GM19240 (cell line): ENCODE results near the gene SELP.

Experiments
- DNase-seq: peaks from one replicate; pipeline ENCODE4 v3.0.0; 2011; ENCODE audit warnings: low spot score; ENCODE audit not compliant: insufficient read length

Gene SELP

GRCh38 chr1:169623132-169623926 is 6.6 kb downstream of the SELP start:
- DNase-seq: no peak

- DNase-seq: no peak
These were observed 9.4 kb downstream of the SELP start for GRCh38 chr1:169620565-169620964.

- no peak for DNase-seq
These were observed 11.6 kb downstream of the SELP start for GRCh38 chr1:169618367-169618766.

- DNase-seq: no peak
These were observed 14.1 kb downstream of the SELP start for GRCh38 chr1:169615803-169616202.

GRCh38 chr1:169610858-169611257 is 19.1 kb downstream of the SELP start:
- no peak for DNase-seq

GRCh38 chr1:169610108-169610507 is 19.8 kb downstream of the SELP start:
- no peak for DNase-seq

- DNase-seq: no peak
These were observed 21.7 kb downstream of the SELP start for GRCh38 chr1:169608226-169608625.

GRCh38 chr1:169604781-169605560 is 25.0 kb downstream of the SELP start:
- no peak for DNase-seq

- no peak for DNase-seq
These were observed 28.6 kb downstream of the SELP start for GRCh38 chr1:169601096-169601881.

- no peak for DNase-seq
These were observed 33.9 kb downstream of the SELP start for GRCh38 chr1:169595764-169596711.

GRCh38 chr1:169594391-169594790 is 35.5 kb downstream of the SELP start:
- DNase-seq: no peak

- no peak for DNase-seq
These were observed 39.0 kb downstream of the SELP start for GRCh38 chr1:169590932-169591331.

GRCh38 chr1:169588785-169589485 is 41.0 kb downstream of the SELP start:
- DNase-seq: no peak

- DNase-seq: no peak
These were observed 41.8 kb downstream of the SELP start for GRCh38 chr1:169588112-169588511.

GRCh38 chr1:169586395-169587255 is 43.3 kb downstream of the SELP start, which contains the start of gene F5:
Gene F5 (minus strand): TSS chr1:169586481. CDS start chr1:169586386, 95 bp downstream.
- DNase-seq: peak; percentile 29

GRCh38 chr1:169586067-169586394 is 43.9 kb downstream of the SELP start:
- no peak for DNase-seq

GRCh38 chr1:169585181-169585580 is 44.7 kb downstream of the SELP start:
- no peak for DNase-seq

- no peak for DNase-seq
These were observed 45.3 kb downstream of the SELP start for GRCh38 chr1:169584483-169585144.
